Measurements from ENCODE around the gene ELP5. TPM values are rescaled to one million over a fixed set of nuclear protein-coding genes. Genes with fewer than 3 reads are reported as not detected.
A peak's percentile ranks its signal among the peaks of the same experiment; 100 is the strongest.

The ELP5 gene
- total RNA-seq, 1 experiment from 2014 or later, result 49.6 TPM

- Histone ChIP-seq H3K18ac (ENCODE audit: insufficient read length, low read depth, low read length) (no peak overlapping the region), H3K4me2 (ENCODE audit: insufficient read depth, insufficient read length, low read length) (peak overlapping the region; percentile 87), H3K4me1 (ENCODE audit: insufficient read depth, low read length) (peaks cover 3% of the 10 kb centered on the region; the same call in 1 of the 2 replicates), H3K4ac (ENCODE audit: low read depth, low read length) (no peak overlapping the region), H3K23ac (ENCODE audit: insufficient read length, low read depth, low read length) (no peak overlapping the region), H3K23me2 (ENCODE audit: insufficient read length, low read depth, low read length, poor library complexity, severe bottlenecking) (peaks cover 25% of the 10 kb centered on the region), H2AFZ (ENCODE audit: low read length) (no peak overlapping the region), H3K79me2 (ENCODE audit: insufficient read depth, low read length) (peaks cover 3% of the 10 kb centered on the region; the same call in 1 of the 2 replicates), H4K8ac (replicated peaks; ENCODE audit: insufficient read length, low read depth, low read length) (no peak overlapping the region), H3T11ph (ENCODE audit: low read length) (no peak overlapping the region), H4K91ac (ENCODE audit: insufficient read length, low read depth, low read length) (no peak overlapping the region), H2BK5ac (ENCODE audit: insufficient read length, low read length) (no peak overlapping the region), H2AK5ac (ENCODE audit: insufficient read length, low read length) (no peak overlapping the region), H3K9ac (ENCODE audit: extremely low read depth, insufficient read length, low read length) (no peak overlapping the region), H3K27me3 (ENCODE audit: insufficient read depth, low read length) (no peaks in the 10 kb centered on the region), H2BK15ac (ENCODE audit: low read depth, low read length) (no peak overlapping the region), H3K56ac (ENCODE audit: insufficient read length, low read depth, low read length) (no peak overlapping the region), H2BK120ac (ENCODE audit: low read depth, low read length, poor library complexity, severe bottlenecking) (no peak overlapping the region), H3K27ac (ENCODE audit: insufficient read length, low read depth, low read length) (no peak overlapping the region), H3K14ac (ENCODE audit: insufficient read depth, low read length) (no peak overlapping the region), H4K5ac (ENCODE audit: insufficient read length, low read depth, low read length) (no peak overlapping the region), H3K79me1 (ENCODE audit: insufficient read depth, low read depth, low read length, poor library complexity, severe bottlenecking) (peaks cover 2% of the 10 kb centered on the region), H2BK12ac (ENCODE audit: insufficient read length, low read depth, low read length) (no peak overlapping the region), H4K20me1 (ENCODE audit: control insufficient read depth, insufficient read depth, insufficient read length) (no peaks in the 10 kb centered on the region), H2BK20ac (ENCODE audit: low read depth, low read length, poor library complexity, severe bottlenecking) (no peak overlapping the region), H3K9me3 (ENCODE audit: control insufficient read depth, low read depth, low read length) (no peaks in the 10 kb centered on the region)
- H3K27me3 Mint-ChIP-seq (ENCODE audit: low read depth), result no peaks in the 10 kb centered on the region; the same call in none of the 2 replicates
- TF ChIP-seq, protein P1, sequence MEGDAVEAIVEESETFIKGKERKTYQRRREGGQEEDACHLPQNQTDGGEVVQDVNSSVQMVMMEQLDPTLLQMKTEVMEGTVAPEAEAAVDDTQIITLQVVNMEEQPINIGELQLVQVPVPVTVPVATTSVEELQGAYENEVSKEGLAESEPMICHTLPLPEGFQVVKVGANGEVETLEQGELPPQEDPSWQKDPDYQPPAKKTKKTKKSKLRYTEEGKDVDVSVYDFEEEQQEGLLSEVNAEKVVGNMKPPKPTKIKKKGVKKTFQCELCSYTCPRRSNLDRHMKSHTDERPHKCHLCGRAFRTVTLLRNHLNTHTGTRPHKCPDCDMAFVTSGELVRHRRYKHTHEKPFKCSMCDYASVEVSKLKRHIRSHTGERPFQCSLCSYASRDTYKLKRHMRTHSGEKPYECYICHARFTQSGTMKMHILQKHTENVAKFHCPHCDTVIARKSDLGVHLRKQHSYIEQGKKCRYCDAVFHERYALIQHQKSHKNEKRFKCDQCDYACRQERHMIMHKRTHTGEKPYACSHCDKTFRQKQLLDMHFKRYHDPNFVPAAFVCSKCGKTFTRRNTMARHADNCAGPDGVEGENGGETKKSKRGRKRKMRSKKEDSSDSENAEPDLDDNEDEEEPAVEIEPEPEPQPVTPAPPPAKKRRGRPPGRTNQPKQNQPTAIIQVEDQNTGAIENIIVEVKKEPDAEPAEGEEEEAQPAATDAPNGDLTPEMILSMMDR (conservative IDR thresholded peaks at IDR 0.05), result no peak
- peak overlapping the region; percentile 71 to 91 for H3K4me3 Mint-ChIP-seq
- no CpG with 5 or more reads among the region's 9 CpGs for WGBS (ENCODE audit: extremely low coverage, insufficient read length, low lambda C conversion rate)
- H3K4me1 Mint-ChIP-seq, result peaks cover 63 to 67% of the 10 kb centered on the region in 2 experiments
- H3K36me3 Mint-ChIP-seq (ENCODE audit: insufficient read depth in 1 of 3, low read depth in 3 of 3), result peaks cover 0 to 3% (median 0%) of the 10 kb centered on the region in 3 experiments; a peak in 2 of 7 replicates
- no peak for DNase-seq
- no peaks in the 10 kb centered on the region for H3K9me3 Mint-ChIP-seq
- peak overlapping the region; percentile 71 to 95 (median 95); a peak in 6 of 7 replicates for H3K27ac Mint-ChIP-seq
These were observed 36.8 kb upstream of the ELP5 start for GRCh38 chr17:7215136-7215638.
